MCF 10A (cell line): ENCODE results near the gene GIMAP2. TPM values are rescaled to one million over a fixed set of nuclear protein-coding genes. Genes with fewer than 3 reads are reported as not detected.

Source experiments
- BruUV-seq: library from RNA; stranded (reverse); fragments of 400-500 nt; replicated peaks from 2 replicates; lab custom pipeline; 2021; lab: Mats Ljungman, UMichigan
- CTCF ChIA-PET: fragments of 300-600 bp; sonication (Branson Sonifier 250); formaldehyde crosslinking; extraction: SDS; loops from one replicate; lab custom pipeline; 2021; ENCODE audit warnings: antibody characterized with exemption, inconsistent platforms; lab: Yijun Ruan, JAX
- POLR2A ChIA-PET: fragments of 300-600, 350-650 bp; sonication (Branson Sonifier 250); formaldehyde crosslinking; extraction: SDS; loops from one replicate; lab custom pipeline; 2020; ENCODE audit warnings: antibody characterized with exemption, inconsistent platforms; lab: Yijun Ruan, JAX
- DNase-seq: peaks from one replicate; pipeline ENCODE4 v3.0.0-alpha.2; 2018; ENCODE audit not compliant: unreplicated experiment
- H3K27ac Mint-ChIP-seq: one replicate; pipeline ENCODE4 v1.8.0; 2022; ENCODE audit warnings: mild to moderate bottlenecking, low read depth, mixed read lengths; ENCODE audit not compliant: unreplicated experiment
- H3K27me3 Mint-ChIP-seq: one replicate; pipeline ENCODE4 v1.8.0; 2022; ENCODE audit warnings: mixed read lengths; ENCODE audit not compliant: insufficient read depth, unreplicated experiment
- H3K36me3 Mint-ChIP-seq: one replicate; pipeline ENCODE4 v1.8.0; 2022; ENCODE audit warnings: mild to moderate bottlenecking, moderate library complexity, mixed read lengths; ENCODE audit not compliant: insufficient read depth, unreplicated experiment
- H3K4me1 Mint-ChIP-seq: one replicate; pipeline ENCODE4 v1.8.0; 2022; ENCODE audit warnings: mixed read lengths; ENCODE audit not compliant: insufficient read depth, unreplicated experiment
- H3K4me3 Mint-ChIP-seq: one replicate; pipeline ENCODE4 v1.8.0; 2022; ENCODE audit warnings: mild to moderate bottlenecking, moderate library complexity, mixed read lengths; ENCODE audit not compliant: unreplicated experiment
- H3K9me3 Mint-ChIP-seq: one replicate; pipeline ENCODE4 v1.8.0; 2022; ENCODE audit warnings: mixed read lengths; ENCODE audit not compliant: unreplicated experiment
- CTCF ChIP-seq: fragments of 200-600 bp; IDR thresholded peaks from one replicate; pipeline ENCODE4 v1.8.0; 2022; ENCODE audit warnings: antibody characterized with exemption, mild to moderate bottlenecking; ENCODE audit not compliant: unreplicated experiment
- intact Hi-C: fragments of 100-400 bp; cut with micrococcal nuclease; formaldehyde crosslinking; loops from 2 replicates; pipeline ENCODE4 v1.14.1; 2022
- total RNA-seq: library from RNA; stranded (reverse); gene quantifications from 2 replicates; pipeline ENCODE4 v1.2.3, GENCODE V29; 2022

The GIMAP2 gene
- total RNA-seq, 1 experiment from 2014 or later = not detected

GRCh38 chr7:150648353-150649079 lies 37.0 kb upstream of the GIMAP2 start:
- Mint-ChIP-seq H3K4me1 (no peaks in the 10 kb centered on the region), H3K36me3 (no peaks in the 10 kb centered on the region), H3K9me3 (no peaks in the 10 kb centered on the region), H3K4me3 (no peak overlapping the region), H3K27ac (no peak overlapping the region), H3K27me3 (no peaks in the 10 kb centered on the region)
- ChIA-PET CTCF (interaction anchor here (0.7 kb wide), 1 partner anchor 73 kb away, joined by 4 read pairs; no protein-coding TSS in a partner anchor), POLR2A (no interaction called here)
- BruUV-seq = no TSS peak
- TF ChIP-seq CTCF = no peak
- DNase-seq = no peak
- intact Hi-C loops = no loop called here

GRCh38 chr7:150649080-150649385 lies 36.5 kb upstream of the GIMAP2 start:
- no peaks in the 10 kb centered on the region for H3K4me1 Mint-ChIP-seq
- no peak overlapping the region for H3K4me3 Mint-ChIP-seq
- no TSS peak for BruUV-seq
- intact Hi-C loops = no loop called here
- CTCF ChIA-PET = no interaction called here
- H3K36me3 Mint-ChIP-seq = no peaks in the 10 kb centered on the region
- H3K27me3 Mint-ChIP-seq = no peaks in the 10 kb centered on the region
- DNase-seq = no peak
- H3K9me3 Mint-ChIP-seq = no peaks in the 10 kb centered on the region
- no peak overlapping the region for H3K27ac Mint-ChIP-seq
- no peak for TF ChIP-seq CTCF
- POLR2A ChIA-PET = no interaction called here

GRCh38 chr7:150654692-150655091 lies 30.8 kb upstream of the GIMAP2 start:
- ChIA-PET POLR2A (no interaction called here), CTCF (no interaction called here)
- DNase-seq = no peak
- TF ChIP-seq CTCF = no peak
- Mint-ChIP-seq H3K4me3 (no peak overlapping the region), H3K27ac (no peak overlapping the region), H3K4me1 (no peaks in the 10 kb centered on the region), H3K9me3 (no peaks in the 10 kb centered on the region), H3K27me3 (no peaks in the 10 kb centered on the region), H3K36me3 (no peaks in the 10 kb centered on the region)
- intact Hi-C loops = no loop called here
- BruUV-seq = no TSS peak

GRCh38 chr7:150656047-150656446 lies 29.5 kb upstream of the GIMAP2 start:
- BruUV-seq = no TSS peak
- H3K27ac Mint-ChIP-seq = no peak overlapping the region
- CTCF ChIA-PET = no interaction called here

More at GRCh38 chr7:150656047-150656446, 29.5 kb upstream of the GIMAP2 start:
- H3K27me3 Mint-ChIP-seq = no peaks in the 10 kb centered on the region
- no peak for DNase-seq
- no peaks in the 10 kb centered on the region for H3K9me3 Mint-ChIP-seq
- no peak overlapping the region for H3K4me3 Mint-ChIP-seq
- POLR2A ChIA-PET = no interaction called here
- no peaks in the 10 kb centered on the region for H3K4me1 Mint-ChIP-seq
- TF ChIP-seq CTCF = no peak
- no peaks in the 10 kb centered on the region for H3K36me3 Mint-ChIP-seq
- intact Hi-C loops = no loop called here
